NB4 (cell line): ENCODE results near the gene CD4.

Experiments
- CTCF ChIP-seq: IDR thresholded peaks from one replicate; pipeline ENCODE4 v1.5.1; 2012; ENCODE audit warnings: low read depth, low read length
- POLR2A ChIP-seq: IDR thresholded peaks from 2 replicates; pipeline ENCODE4 v1.6.1; 2011; ENCODE audit warnings: mild to moderate bottlenecking; ENCODE audit not compliant: insufficient read length; ENCODE audit errors: extremely low read depth

- TF ChIP-seq CTCF (no peak), POLR2A (no peak)
Observed at GRCh38 chr12:6786416-6787094, 2.8 kb upstream of the CD4 start.
